WTC11 (cell line): ENCODE results near the gene HS1BP3. TPM values are rescaled to one million over a fixed set of nuclear protein-coding genes. Genes with fewer than 3 reads are reported as not detected.

Experiments used
- ATAC-seq: fragments of 200-7000 bp; cut with Tn5 transposase; 2 replicates; pipeline ENCODE4 v1.10.0; 2021; ENCODE audit warnings: mild to moderate bottlenecking, moderate library complexity
- CTCF ChIA-PET: fragments of 300-600 bp; sonication (Branson Sonifier 250); formaldehyde crosslinking; loops from one replicate; lab custom pipeline; 2021; ENCODE audit warnings: antibody characterized with exemption; lab: Charles Lee
- POLR2A ChIA-PET: fragments of 350-600 bp; sonication (Branson Sonifier 250); formaldehyde crosslinking; loops from one replicate; lab custom pipeline; 2021; ENCODE audit warnings: antibody characterized with exemption; lab: Charles Lee
- DNase-seq: peaks from one replicate; pipeline ENCODE4 v3.0.0; 2021; ENCODE audit warnings: low spot score
- H3K27ac Mint-ChIP-seq: 2 replicates; pipeline ENCODE4 v1.8.0; 2021; ENCODE audit warnings: mixed read lengths
- H3K27me3 Mint-ChIP-seq: 2 replicates; pipeline ENCODE4 v1.8.0; 2021; ENCODE audit warnings: low read depth, mild to moderate bottlenecking, moderate library complexity, mixed read lengths
- H3K36me3 Mint-ChIP-seq: 2 replicates; pipeline ENCODE4 v1.8.0; 2021; ENCODE audit warnings: mixed read lengths
- H3K4me1 Mint-ChIP-seq: 2 replicates; pipeline ENCODE4 v1.8.0; 2022; ENCODE audit warnings: mixed read lengths
- H3K4me3 Mint-ChIP-seq: 2 replicates; pipeline ENCODE4 v1.8.0; 2021; ENCODE audit warnings: mild to moderate bottlenecking, moderate library complexity, mixed read lengths
- H3K9me3 Mint-ChIP-seq: 2 replicates; pipeline ENCODE4 v1.8.0; 2021; ENCODE audit warnings: mixed read lengths
- ETV6 ChIP-seq: sonication (generic); formaldehyde crosslinking; IDR thresholded peaks from 2 replicates; pipeline ENCODE4 v1.8.1; 2022; ENCODE audit warnings: mild to moderate bottlenecking, missing genetic modification reagents
- GRHL2 ChIP-seq: fragments of 250-450 bp; sonication (Bioruptor Pico); IDR thresholded peaks from 2 replicates; pipeline ENCODE4 v1.8.0; 2022; ENCODE audit warnings: mild to moderate bottlenecking, moderate library complexity; ENCODE audit not compliant: insufficient replicate concordance, severe bottlenecking
- GTF2I ChIP-seq: fragments of 250-450 bp; sonication (Bioruptor Pico); conservative IDR thresholded peaks from 2 replicates; pipeline ENCODE4 v1.4.0; 2021; ENCODE audit warnings: mild to moderate bottlenecking
- KAT7 ChIP-seq: sonication (generic); formaldehyde crosslinking; IDR thresholded peaks from 2 replicates; pipeline ENCODE4 v1.8.1; 2023; ENCODE audit warnings: missing genetic modification reagents, mild to moderate bottlenecking, borderline replicate concordance
- NFYB ChIP-seq: sonication (generic); formaldehyde crosslinking; conservative IDR thresholded peaks from 2 replicates; pipeline ENCODE4 v1.8.0; 2022; ENCODE audit warnings: low read depth, missing genetic modification reagents
- NR3C1 ChIP-seq: sonication (generic); formaldehyde crosslinking; conservative IDR thresholded peaks from 2 replicates; pipeline ENCODE4 v1.8.1; 2023; ENCODE audit warnings: low read depth, mild to moderate bottlenecking, missing genetic modification reagents
- RELA ChIP-seq: sonication (generic); formaldehyde crosslinking; IDR thresholded peaks from 2 replicates; pipeline ENCODE4 v1.8.1; 2022; ENCODE audit warnings: missing genetic modification reagents, mild to moderate bottlenecking, borderline replicate concordance
- SMAD4 ChIP-seq: sonication (generic); formaldehyde crosslinking; IDR thresholded peaks from 2 replicates; pipeline ENCODE4 v1.8.0; 2022; ENCODE audit warnings: mild to moderate bottlenecking, missing genetic modification reagents
- TEAD1 ChIP-seq: sonication (generic); formaldehyde crosslinking; IDR thresholded peaks from 2 replicates; pipeline ENCODE4 v1.8.0; 2022; ENCODE audit warnings: mild to moderate bottlenecking, missing genetic modification reagents
- ZBTB21 ChIP-seq: sonication (generic); formaldehyde crosslinking; IDR thresholded peaks from 2 replicates; pipeline ENCODE4 v1.8.1; 2023; ENCODE audit warnings: mild to moderate bottlenecking, missing genetic modification reagents, borderline replicate concordance
- ZNF263 ChIP-seq: sonication (generic); formaldehyde crosslinking; IDR thresholded peaks from 2 replicates; pipeline ENCODE4 v1.8.1; 2022; ENCODE audit warnings: low read depth, mild to moderate bottlenecking, moderate library complexity, missing genetic modification reagents
- ZNF416 ChIP-seq: fragments of 250-450 bp; sonication (Bioruptor Pico); IDR thresholded peaks from 2 replicates; pipeline ENCODE4 v1.9.0; 2021; ENCODE audit warnings: mild to moderate bottlenecking, inconsistent platforms
- ZNF423 ChIP-seq: fragments of 250-450 bp; sonication (Bioruptor Pico); IDR thresholded peaks from 2 replicates; pipeline ENCODE4 v2.1.2; 2022; ENCODE audit warnings: mild to moderate bottlenecking, moderate library complexity
- ZNF671 ChIP-seq: fragments of 250-450 bp; sonication (Bioruptor Pico); IDR thresholded peaks from 2 replicates; pipeline ENCODE4 v1.8.0; 2021; ENCODE audit warnings: mild to moderate bottlenecking
- total RNA-seq: library from RNA; stranded (reverse); gene quantifications from 3 replicates; pipeline ENCODE4 v1.2.3, GENCODE V29; 2021
- TF ChIP-seq, protein P1 (sequence below): sonication (generic); formaldehyde crosslinking; IDR thresholded peaks from 2 replicates; pipeline ENCODE4 v1.8.1; 2023; ENCODE audit warnings: mild to moderate bottlenecking, missing genetic modification reagents, moderate library complexity
- TF ChIP-seq, protein P2 (sequence below): fragments of 250-450 bp; sonication (Bioruptor Pico); IDR thresholded peaks from 2 replicates; pipeline ENCODE4 v2.1.2; 2022; ENCODE audit warnings: mild to moderate bottlenecking, moderate library complexity
- TF ChIP-seq, protein P3 (sequence below): sonication (generic); formaldehyde crosslinking; IDR thresholded peaks from 2 replicates; pipeline ENCODE4 v1.8.1; 2022; ENCODE audit warnings: mild to moderate bottlenecking, missing genetic modification reagents, moderate library complexity, borderline replicate concordance
- TF ChIP-seq, protein P4 (sequence below): sonication (generic); formaldehyde crosslinking; IDR thresholded peaks from 2 replicates; pipeline ENCODE4 v1.8.0; 2023; ENCODE audit warnings: missing genetic modification reagents, mild to moderate bottlenecking, borderline replicate concordance
- TF ChIP-seq, protein P5 (sequence below): sonication (generic); formaldehyde crosslinking; IDR thresholded peaks from 2 replicates; pipeline ENCODE4 v1.8.0; 2022; ENCODE audit warnings: missing genetic modification reagents

Gene HS1BP3
- total RNA-seq, 1 experiment from 2014 or later = 17.9 TPM

DNA sequence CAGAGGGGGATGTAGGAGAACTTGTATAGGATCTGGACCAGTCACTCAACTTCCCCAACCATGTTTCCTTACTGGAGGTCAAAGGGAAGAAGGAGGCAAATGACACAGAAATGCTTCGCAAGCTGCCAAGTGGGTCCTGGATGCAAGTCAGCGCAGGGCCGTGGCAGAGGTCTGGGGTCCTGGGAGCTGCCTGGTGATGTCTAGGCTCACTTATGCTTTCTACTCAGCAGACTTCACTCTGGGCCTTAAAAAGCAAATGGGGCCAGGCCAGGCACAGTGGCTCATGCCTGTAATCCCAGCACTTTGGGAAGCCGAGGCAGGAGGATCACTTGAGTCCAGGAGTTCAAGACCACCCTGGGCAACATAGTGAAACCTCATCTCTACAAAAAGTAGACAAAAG lies 19.9 kb downstream of the HS1BP3 start (continued):
- TF ChIP-seq ZBTB21 (CRISPR knock-in tag) (no peak), ZNF263 (CRISPR knock-in tag) (no peak), RELA (CRISPR knock-in tag) (no peak)
- TF ChIP-seq, protein P1, sequence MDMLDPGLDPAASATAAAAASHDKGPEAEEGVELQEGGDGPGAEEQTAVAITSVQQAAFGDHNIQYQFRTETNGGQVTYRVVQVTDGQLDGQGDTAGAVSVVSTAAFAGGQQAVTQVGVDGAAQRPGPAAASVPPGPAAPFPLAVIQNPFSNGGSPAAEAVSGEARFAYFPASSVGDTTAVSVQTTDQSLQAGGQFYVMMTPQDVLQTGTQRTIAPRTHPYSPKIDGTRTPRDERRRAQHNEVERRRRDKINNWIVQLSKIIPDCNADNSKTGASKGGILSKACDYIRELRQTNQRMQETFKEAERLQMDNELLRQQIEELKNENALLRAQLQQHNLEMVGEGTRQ (CRISPR knock-in tag) = no peak
- TF ChIP-seq, all 79 proteins: peak for 0

DNA sequence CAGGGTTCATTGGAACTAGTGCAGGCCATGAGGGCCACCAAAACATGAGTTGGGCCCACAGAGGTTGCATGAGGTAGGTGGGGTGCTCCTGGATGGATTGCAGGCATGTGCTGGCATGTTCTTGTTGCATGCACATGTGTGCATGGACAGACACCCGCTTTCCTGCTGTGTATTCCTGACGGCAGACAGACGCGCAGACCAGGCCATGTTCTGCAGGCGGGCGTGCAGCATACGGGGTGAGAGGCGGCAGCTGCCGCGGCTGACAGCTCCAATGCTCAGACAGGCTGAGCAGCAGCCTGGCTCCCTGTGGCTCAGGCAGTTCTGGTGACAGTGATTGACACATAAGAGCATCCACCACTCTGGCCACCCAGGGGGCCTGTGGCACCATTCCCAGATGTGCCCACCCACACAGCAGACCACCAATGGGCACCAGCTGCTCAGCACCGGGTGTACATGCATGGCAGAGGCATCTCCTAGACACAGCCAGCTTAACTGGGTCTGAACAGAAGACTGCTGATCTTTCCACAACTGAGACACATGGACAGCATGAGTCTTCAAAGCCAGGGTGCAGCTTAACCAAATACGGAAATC lies 21.2 kb downstream of the HS1BP3 start:
- POLR2A ChIA-PET = interaction anchor here (0.6 to 0.7 kb wide), 2 partner anchors 179 to 183 kb away, joined by 3 to 4 read pairs; partner anchors contain the start of gene RHOB
- no peaks in the 10 kb centered on the region for H3K9me3 Mint-ChIP-seq
- H3K4me3 Mint-ChIP-seq = no peak overlapping the region
- no peak for DNase-seq
- TF ChIP-seq ZNF416 (CRISPR knock-in tag) (no peak), ZNF671 (CRISPR knock-in tag) (no peak), GTF2I (CRISPR knock-in tag) (no peak), ETV6 (CRISPR knock-in tag) (no peak), NR3C1 (CRISPR knock-in tag) (no peak), NFYB (CRISPR knock-in tag) (no peak), SMAD4 (CRISPR knock-in tag) (no peak), ZNF423 (CRISPR knock-in tag) (no peak), KAT7 (CRISPR knock-in tag) (no peak), ZBTB21 (CRISPR knock-in tag) (no peak), TEAD1 (no peak), GRHL2 (CRISPR knock-in tag) (no peak)
- TF ChIP-seq, protein P2, sequence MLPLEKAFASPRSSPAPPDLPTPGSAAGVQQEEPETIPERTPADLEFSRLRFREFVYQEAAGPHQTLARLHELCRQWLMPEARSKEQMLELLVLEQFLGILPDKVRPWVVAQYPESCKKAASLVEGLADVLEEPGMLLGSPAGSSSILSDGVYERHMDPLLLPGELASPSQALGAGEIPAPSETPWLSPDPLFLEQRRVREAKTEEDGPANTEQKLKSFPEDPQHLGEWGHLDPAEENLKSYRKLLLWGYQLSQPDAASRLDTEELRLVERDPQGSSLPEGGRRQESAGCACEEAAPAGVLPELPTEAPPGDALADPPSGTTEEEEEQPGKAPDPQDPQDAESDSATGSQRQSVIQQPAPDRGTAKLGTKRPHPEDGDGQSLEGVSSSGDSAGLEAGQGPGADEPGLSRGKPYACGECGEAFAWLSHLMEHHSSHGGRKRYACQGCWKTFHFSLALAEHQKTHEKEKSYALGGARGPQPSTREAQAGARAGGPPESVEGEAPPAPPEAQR = no peak
- TF ChIP-seq, protein P3, sequence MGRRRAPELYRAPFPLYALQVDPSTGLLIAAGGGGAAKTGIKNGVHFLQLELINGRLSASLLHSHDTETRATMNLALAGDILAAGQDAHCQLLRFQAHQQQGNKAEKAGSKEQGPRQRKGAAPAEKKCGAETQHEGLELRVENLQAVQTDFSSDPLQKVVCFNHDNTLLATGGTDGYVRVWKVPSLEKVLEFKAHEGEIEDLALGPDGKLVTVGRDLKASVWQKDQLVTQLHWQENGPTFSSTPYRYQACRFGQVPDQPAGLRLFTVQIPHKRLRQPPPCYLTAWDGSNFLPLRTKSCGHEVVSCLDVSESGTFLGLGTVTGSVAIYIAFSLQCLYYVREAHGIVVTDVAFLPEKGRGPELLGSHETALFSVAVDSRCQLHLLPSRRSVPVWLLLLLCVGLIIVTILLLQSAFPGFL (CRISPR knock-in tag) = no peak
- TF ChIP-seq, protein P4, sequence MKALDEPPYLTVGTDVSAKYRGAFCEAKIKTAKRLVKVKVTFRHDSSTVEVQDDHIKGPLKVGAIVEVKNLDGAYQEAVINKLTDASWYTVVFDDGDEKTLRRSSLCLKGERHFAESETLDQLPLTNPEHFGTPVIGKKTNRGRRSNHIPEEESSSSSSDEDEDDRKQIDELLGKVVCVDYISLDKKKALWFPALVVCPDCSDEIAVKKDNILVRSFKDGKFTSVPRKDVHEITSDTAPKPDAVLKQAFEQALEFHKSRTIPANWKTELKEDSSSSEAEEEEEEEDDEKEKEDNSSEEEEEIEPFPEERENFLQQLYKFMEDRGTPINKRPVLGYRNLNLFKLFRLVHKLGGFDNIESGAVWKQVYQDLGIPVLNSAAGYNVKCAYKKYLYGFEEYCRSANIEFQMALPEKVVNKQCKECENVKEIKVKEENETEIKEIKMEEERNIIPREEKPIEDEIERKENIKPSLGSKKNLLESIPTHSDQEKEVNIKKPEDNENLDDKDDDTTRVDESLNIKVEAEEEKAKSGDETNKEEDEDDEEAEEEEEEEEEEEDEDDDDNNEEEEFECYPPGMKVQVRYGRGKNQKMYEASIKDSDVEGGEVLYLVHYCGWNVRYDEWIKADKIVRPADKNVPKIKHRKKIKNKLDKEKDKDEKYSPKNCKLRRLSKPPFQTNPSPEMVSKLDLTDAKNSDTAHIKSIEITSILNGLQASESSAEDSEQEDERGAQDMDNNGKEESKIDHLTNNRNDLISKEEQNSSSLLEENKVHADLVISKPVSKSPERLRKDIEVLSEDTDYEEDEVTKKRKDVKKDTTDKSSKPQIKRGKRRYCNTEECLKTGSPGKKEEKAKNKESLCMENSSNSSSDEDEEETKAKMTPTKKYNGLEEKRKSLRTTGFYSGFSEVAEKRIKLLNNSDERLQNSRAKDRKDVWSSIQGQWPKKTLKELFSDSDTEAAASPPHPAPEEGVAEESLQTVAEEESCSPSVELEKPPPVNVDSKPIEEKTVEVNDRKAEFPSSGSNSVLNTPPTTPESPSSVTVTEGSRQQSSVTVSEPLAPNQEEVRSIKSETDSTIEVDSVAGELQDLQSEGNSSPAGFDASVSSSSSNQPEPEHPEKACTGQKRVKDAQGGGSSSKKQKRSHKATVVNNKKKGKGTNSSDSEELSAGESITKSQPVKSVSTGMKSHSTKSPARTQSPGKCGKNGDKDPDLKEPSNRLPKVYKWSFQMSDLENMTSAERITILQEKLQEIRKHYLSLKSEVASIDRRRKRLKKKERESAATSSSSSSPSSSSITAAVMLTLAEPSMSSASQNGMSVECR (CRISPR knock-in tag) = no peak
- TF ChIP-seq, protein P5, sequence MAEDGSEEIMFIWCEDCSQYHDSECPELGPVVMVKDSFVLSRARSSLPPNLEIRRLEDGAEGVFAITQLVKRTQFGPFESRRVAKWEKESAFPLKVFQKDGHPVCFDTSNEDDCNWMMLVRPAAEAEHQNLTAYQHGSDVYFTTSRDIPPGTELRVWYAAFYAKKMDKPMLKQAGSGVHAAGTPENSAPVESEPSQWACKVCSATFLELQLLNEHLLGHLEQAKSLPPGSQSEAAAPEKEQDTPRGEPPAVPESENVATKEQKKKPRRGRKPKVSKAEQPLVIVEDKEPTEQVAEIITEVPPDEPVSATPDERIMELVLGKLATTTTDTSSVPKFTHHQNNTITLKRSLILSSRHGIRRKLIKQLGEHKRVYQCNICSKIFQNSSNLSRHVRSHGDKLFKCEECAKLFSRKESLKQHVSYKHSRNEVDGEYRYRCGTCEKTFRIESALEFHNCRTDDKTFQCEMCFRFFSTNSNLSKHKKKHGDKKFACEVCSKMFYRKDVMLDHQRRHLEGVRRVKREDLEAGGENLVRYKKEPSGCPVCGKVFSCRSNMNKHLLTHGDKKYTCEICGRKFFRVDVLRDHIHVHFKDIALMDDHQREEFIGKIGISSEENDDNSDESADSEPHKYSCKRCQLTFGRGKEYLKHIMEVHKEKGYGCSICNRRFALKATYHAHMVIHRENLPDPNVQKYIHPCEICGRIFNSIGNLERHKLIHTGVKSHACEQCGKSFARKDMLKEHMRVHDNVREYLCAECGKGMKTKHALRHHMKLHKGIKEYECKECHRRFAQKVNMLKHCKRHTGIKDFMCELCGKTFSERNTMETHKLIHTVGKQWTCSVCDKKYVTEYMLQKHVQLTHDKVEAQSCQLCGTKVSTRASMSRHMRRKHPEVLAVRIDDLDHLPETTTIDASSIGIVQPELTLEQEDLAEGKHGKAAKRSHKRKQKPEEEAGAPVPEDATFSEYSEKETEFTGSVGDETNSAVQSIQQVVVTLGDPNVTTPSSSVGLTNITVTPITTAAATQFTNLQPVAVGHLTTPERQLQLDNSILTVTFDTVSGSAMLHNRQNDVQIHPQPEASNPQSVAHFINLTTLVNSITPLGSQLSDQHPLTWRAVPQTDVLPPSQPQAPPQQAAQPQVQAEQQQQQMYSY = no peak
- TF ChIP-seq, all 79 proteins: peak for 0
- Mint-ChIP-seq H3K27ac (no peak overlapping the region), H3K36me3 (no peaks in the 10 kb centered on the region), H3K27me3 (no peaks in the 10 kb centered on the region), H3K4me1 (peaks cover 24% of the 10 kb centered on the region)
- no peak for ATAC-seq
- CTCF ChIA-PET = interaction anchor here (0.9 kb wide), 1 partner anchor 13 kb away, joined by 3 read pairs; no protein-coding TSS in a partner anchor
